Fibroblast of mammary gland (primary cell): ENCODE results near the gene LRRC3B.

Experiments
- DNase-seq: peaks from one replicate; pipeline ENCODE4 v3.0.0-alpha.2; 2010; ENCODE audit warnings: low read depth
- H3K4me3 ChIP-seq: 2 replicates; pipeline ENCODE4 v1.5.1; 2011; ENCODE audit warnings: low read depth, mild to moderate bottlenecking, low read length, moderate library complexity; ENCODE audit not compliant: control insufficient read depth
- TF ChIP-seq, protein P1 (sequence below): conservative IDR thresholded peaks from 2 replicates; pipeline ENCODE4 v1.5.1; 2011; ENCODE audit warnings: low read depth, low read length, inconsistent platforms; ENCODE audit not compliant: control insufficient read depth, insufficient read depth

Gene LRRC3B

DNA sequence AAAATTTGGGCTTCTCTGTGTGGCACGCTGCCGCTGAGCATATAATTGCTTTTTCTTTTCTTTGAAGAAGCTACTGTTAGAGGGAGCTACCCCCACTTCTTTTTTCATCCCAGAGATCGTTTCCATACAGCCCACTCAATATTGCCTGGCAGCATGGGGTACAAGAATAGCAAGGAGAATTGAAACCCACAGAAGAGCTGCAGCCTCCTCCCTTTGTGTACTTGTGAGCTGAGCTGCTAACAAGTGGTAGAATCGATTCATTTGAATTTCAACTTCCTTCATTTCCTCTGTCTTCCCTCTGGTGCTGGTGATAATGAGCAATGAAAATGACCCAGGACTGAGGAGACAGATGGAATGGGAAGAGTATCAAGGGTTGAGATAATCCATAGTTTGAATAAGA lies 64.9 kb downstream of the LRRC3B start:
- DNase-seq: no peak
- H3K4me3 ChIP-seq: no peak overlapping the region
- TF ChIP-seq, protein P1, sequence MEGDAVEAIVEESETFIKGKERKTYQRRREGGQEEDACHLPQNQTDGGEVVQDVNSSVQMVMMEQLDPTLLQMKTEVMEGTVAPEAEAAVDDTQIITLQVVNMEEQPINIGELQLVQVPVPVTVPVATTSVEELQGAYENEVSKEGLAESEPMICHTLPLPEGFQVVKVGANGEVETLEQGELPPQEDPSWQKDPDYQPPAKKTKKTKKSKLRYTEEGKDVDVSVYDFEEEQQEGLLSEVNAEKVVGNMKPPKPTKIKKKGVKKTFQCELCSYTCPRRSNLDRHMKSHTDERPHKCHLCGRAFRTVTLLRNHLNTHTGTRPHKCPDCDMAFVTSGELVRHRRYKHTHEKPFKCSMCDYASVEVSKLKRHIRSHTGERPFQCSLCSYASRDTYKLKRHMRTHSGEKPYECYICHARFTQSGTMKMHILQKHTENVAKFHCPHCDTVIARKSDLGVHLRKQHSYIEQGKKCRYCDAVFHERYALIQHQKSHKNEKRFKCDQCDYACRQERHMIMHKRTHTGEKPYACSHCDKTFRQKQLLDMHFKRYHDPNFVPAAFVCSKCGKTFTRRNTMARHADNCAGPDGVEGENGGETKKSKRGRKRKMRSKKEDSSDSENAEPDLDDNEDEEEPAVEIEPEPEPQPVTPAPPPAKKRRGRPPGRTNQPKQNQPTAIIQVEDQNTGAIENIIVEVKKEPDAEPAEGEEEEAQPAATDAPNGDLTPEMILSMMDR: no peak

DNA sequence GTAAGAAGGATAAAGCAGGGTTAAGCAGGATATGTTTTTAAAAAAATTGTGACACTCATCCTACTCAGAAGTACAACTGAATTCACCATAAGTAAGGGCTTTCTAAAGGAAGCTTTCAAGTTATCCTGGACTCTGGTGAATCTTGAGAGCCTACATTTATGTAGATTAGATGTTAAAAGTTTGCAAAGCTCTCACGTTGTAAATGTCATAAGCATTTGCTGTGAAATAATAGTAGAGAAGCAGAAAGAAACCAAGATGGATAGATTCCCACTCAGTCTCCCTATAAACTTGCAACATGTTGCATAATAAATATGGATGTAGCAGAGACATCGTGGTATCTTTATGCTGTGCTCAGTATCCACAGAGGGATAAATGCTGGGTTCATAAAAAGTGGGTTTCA lies 77.0 kb downstream of the LRRC3B start:
- DNase-seq: no peak
- TF ChIP-seq, protein P1: no peak
- no peak overlapping the region for H3K4me3 ChIP-seq

DNA sequence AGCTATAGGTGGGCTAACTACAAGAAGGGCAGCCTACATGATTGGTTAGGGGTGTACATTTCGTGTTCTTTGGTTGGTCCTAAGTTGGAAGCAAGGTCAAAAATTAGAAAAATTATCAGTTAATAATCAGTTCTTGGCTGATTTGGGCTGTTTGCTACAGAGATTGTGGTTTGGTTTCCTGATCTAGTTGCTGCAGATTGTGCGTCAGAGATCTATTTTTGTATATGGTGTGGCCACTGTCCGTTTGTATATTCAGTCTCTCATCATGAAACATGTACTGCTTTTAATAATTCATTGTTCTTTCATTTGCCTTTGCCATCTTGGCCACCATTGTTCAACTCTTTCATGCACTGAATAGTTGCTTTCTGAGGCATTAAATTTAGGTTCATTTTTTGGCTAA lies 80.9 kb downstream of the LRRC3B start:
- DNase-seq: no peak
- TF ChIP-seq, protein P1: no peak
- H3K4me3 ChIP-seq: no peak overlapping the region

DNA sequence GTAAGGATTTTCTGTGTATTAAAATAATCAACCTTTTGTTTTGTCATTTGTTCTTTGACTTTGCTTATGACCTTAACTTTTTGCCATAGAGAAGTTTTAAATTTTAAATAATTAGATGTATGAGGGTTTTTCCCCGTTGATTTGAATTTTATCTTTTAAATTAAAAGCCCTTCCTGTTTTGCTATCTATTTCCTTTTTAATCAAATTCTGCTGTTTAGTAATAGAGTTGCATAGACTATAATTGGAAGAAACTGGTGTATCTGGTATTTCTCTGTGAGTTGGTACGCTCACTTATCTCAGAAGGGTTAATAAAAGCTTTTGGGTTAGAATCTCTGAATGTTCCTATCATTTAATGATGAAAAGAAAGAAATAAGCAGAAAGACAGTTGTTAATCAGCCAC lies 82.2 kb downstream of the LRRC3B start:
- no peak for DNase-seq
- TF ChIP-seq, protein P1: no peak
- H3K4me3 ChIP-seq: no peak overlapping the region

DNA sequence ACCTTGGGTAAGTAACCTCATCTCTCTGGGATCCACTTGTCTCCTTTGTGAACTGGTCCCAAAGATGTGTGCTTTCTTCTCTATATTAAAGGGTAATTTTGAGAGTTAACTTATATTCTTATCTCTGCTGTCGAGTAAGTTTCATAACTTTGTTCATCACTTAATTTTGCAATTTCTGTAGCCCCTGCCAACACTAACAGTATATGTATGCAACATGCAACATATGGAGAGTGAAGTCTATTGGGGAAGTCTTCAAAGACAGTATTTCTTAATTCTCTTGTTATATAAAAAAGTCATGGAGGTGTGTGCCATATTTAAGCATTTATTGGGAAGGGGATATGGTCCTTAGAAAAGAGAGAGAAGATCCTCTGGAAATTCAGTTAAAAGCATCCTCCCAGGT lies 85.9 kb downstream of the LRRC3B start:
- no peak overlapping the region for H3K4me3 ChIP-seq
- TF ChIP-seq, protein P1: no peak
- DNase-seq: no peak

DNA sequence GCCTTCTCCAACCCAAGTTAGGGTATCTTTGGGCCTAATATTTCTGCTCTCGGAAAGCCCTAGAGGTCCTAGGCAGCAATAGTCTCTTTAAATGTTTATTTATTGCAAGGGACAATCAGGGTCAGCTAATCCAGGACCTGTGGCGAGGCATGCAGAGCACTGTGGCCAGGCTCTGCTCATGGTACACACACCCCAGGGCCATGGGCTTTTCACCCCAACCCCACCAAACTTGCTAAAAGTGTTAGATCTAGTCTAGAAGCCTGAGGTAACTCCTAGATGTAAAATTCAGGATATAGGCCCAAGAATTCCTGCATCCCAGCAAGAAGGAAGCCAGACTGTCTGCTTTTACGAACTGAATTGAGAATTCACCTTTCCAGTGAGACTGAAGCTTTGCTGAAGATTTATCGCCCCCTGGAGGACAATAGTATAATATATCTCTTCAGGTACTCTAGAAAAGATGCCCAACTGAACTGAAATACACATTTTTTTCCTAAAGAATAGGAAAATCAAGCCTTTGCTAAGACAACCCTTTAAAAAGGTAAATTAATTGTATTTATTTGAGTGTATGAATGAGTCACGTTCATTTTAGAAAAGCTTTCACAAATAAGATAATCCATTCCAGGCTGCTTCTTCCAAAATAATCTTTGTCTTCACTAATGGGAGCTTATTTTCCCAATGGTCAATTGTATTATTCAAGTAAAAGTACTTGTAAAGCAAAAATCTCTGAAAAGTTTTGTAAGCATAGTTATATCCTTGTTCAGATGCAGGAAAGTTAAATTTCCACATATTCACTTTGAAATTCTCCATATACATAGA lies 89.8 kb downstream of the LRRC3B start:
- peak; percentile 30 for DNase-seq
- TF ChIP-seq, protein P1: peak; percentile 45
- no peak overlapping the region for H3K4me3 ChIP-seq
